Hepatocyte (in vitro differentiated cells): Measurements from ENCODE around the gene GNGT1.

Experiments used
- EZH2 ChIP-seq: fragments of 200-600 bp; sonication (generic); IDR thresholded peaks from 2 replicates; pipeline ENCODE4 v1.6.1; 2016; ENCODE audit warnings: antibody characterized with exemption, mild to moderate bottlenecking, borderline replicate concordance
- EZH2phosphoT487 ChIP-seq: fragments of 200-600 bp; sonication (generic); IDR thresholded peaks from one replicate; pipeline ENCODE4 v1.6.1; 2018; ENCODE audit warnings: antibody characterized with exemption, mild to moderate bottlenecking, low read depth, moderate library complexity; ENCODE audit not compliant: unreplicated experiment, severe bottlenecking
- TF ChIP-seq, protein P1 (sequence below): fragments of 200-600 bp; sonication (generic); IDR thresholded peaks from 2 replicates; pipeline ENCODE4 v1.5.1; 2016; ENCODE audit warnings: antibody characterized with exemption, mild to moderate bottlenecking; ENCODE audit not compliant: poor library complexity

DNA sequence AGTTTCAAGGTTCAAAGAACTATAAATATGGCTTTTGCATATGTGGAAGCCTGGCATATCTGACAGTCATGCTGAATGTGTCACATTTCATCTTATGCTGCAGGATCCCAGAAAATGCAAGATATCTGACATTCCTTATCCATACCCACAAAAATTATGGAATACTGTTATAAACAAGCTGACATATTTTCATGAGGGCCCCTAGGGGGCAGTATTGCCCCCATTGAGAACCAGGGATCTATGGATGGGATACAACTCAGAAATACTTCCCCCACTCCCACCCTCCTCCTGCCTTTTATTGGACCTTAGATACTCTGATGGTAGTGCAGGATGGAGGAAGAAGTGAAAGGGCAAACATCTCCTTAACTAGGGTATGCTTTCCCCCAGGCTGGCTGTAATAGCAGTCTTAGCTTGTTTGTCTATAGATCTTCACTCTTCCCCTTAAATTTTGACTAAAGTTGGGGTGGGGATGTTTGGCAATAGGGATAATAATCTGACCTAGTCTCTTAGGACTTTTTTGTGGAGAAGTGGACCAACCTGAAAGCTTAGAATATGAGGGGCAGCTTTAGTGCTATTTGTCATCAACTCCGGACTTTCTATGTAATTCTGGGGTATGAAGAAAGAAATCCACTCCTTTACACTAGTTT is 3.5 kb upstream of the GNGT1 start:
- TF ChIP-seq EZH2phosphoT487 (no peak), EZH2 (no peak)
- TF ChIP-seq, protein P1, sequence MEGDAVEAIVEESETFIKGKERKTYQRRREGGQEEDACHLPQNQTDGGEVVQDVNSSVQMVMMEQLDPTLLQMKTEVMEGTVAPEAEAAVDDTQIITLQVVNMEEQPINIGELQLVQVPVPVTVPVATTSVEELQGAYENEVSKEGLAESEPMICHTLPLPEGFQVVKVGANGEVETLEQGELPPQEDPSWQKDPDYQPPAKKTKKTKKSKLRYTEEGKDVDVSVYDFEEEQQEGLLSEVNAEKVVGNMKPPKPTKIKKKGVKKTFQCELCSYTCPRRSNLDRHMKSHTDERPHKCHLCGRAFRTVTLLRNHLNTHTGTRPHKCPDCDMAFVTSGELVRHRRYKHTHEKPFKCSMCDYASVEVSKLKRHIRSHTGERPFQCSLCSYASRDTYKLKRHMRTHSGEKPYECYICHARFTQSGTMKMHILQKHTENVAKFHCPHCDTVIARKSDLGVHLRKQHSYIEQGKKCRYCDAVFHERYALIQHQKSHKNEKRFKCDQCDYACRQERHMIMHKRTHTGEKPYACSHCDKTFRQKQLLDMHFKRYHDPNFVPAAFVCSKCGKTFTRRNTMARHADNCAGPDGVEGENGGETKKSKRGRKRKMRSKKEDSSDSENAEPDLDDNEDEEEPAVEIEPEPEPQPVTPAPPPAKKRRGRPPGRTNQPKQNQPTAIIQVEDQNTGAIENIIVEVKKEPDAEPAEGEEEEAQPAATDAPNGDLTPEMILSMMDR = peak; percentile 58
